ENCODE measurements around the gene POU2F1.

POU2F1 gene

DNA sequence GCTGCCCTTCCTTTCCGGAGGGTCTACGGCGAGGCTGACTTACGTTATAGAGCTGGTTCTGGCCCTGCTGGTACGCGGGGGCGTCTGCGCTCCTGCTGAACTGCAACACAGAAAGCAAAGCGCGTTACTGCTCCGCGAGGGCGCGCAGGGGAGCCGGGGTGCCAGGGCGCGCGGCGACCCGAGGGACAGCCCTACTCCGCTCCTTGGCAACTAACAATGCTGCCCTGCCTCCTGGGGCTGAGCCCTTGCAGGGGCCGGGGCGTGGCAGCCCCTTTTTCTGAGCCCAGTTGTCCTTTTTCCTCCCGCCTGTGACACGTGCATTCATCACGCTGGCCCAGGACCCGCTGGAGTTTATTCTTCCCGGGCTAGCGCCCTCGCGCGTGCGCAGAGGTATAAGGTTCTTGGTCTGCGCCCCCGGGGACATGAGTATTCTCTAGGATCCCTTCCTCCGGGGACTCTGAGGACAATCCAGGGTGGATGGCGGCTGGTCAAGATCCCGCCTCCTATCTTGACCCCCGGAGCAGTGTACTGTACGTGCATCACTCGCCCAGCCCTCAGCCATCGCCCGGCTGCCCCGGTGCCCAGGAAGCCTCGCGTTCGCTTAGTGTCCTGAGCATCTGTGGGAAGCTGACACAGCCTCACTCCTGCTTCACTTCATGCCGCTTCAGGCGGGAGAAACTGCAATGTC, 218.8 kb downstream of the POU2F1 start:
- peak; percentile 51 for DNase-seq (ENCODE audit: low spot score)
- in situ Hi-C loops (cut with MboI; ENCODE audit: low pct_unique_long_range_greater_than_20kb, low sequenced_read_pairs, unreplicated experiment): loop anchor here (10.0 to 25.0 kb wide), 2 partner anchors 175 to 527 kb away; no protein-coding TSS in a partner anchor
- peak; percentile 34 for TF ChIP-seq CTCF (IDR thresholded peaks at IDR 0.05; ENCODE audit: extremely low read depth, insufficient read depth, missing control alignments)

DNA sequence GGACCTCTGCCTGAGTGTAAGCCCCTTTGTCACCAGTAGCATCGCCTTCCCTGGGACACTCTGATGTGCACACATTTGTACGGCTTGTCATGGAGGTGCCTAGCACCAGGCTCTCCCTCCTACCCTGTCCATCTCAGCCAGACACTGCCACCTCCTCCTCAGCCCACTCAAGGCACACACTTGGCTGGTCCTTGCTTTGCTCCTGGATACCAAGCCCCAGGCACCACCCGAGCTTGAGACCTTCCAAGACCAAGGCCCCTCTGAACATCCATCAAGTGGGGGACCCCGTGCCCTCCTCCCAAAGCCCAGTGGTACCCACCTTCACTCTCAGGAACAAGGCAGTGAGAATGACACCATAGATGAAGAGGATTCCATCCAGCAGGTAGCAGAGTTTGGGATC, 219.7 kb downstream of the POU2F1 start:
- no peak for TF ChIP-seq CTCF (IDR thresholded peaks at IDR 0.05; ENCODE audit: extremely low read depth, insufficient read depth, missing control alignments)
- DNase-seq (ENCODE audit: low spot score): no peak
- in situ Hi-C loops (cut with MboI; ENCODE audit: low pct_unique_long_range_greater_than_20kb, low sequenced_read_pairs, unreplicated experiment): loop anchor here (10.0 to 25.0 kb wide), 3 partner anchors 94 to 528 kb away; no protein-coding TSS in a partner anchor

- in situ Hi-C loops (cut with MboI; ENCODE audit: low pct_unique_long_range_greater_than_20kb, low sequenced_read_pairs, unreplicated experiment): loop anchor here (10.0 to 25.0 kb wide), 3 partner anchors 94 to 528 kb away; no protein-coding TSS in a partner anchor
- DNase-seq (ENCODE audit: low spot score): no peak
- TF ChIP-seq CTCF (IDR thresholded peaks at IDR 0.05; ENCODE audit: extremely low read depth, insufficient read depth, missing control alignments): no peak
These were observed 220.1 kb downstream of the POU2F1 start for GRCh38 chr1:167440776-167441175.

DNA sequence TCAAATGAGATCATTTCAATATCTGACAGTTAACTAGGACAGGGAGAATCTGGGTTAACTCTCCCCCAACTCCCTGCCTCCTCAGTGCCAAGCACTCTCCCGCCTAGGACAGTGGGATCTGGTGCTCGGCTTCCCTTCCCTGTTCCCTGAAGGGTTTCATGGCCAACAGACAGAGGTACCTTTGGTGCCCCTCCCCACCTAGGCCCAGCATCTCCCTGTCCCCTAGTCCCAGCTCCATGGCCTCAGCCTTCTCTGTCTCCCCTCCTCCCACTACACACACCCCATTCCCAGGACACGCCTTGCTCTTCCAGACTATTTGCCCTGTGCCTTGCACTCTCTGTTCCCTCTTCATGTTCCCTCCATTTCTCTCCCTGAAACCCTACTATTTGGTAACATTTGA, 220.5 kb downstream of the POU2F1 start:
- no peak for DNase-seq (ENCODE audit: low spot score)
- in situ Hi-C loops (cut with MboI; ENCODE audit: low pct_unique_long_range_greater_than_20kb, low sequenced_read_pairs, unreplicated experiment): loop anchor here (10.0 to 25.0 kb wide), 3 partner anchors 94 to 529 kb away; no protein-coding TSS in a partner anchor
- TF ChIP-seq CTCF (IDR thresholded peaks at IDR 0.05; ENCODE audit: extremely low read depth, insufficient read depth, missing control alignments): no peak

GRCh38 chr1:167442142-167442848, 221.6 kb downstream of the POU2F1 start:
- peak; percentile 92 for TF ChIP-seq CTCF (IDR thresholded peaks at IDR 0.05; ENCODE audit: extremely low read depth, insufficient read depth, missing control alignments)
- peak; percentile 87 for DNase-seq (ENCODE audit: low spot score)
- in situ Hi-C loops (cut with MboI; ENCODE audit: low pct_unique_long_range_greater_than_20kb, low sequenced_read_pairs, unreplicated experiment): loop anchor here (10.0 to 25.0 kb wide), 3 partner anchors 93 to 530 kb away; no protein-coding TSS in a partner anchor

DNA sequence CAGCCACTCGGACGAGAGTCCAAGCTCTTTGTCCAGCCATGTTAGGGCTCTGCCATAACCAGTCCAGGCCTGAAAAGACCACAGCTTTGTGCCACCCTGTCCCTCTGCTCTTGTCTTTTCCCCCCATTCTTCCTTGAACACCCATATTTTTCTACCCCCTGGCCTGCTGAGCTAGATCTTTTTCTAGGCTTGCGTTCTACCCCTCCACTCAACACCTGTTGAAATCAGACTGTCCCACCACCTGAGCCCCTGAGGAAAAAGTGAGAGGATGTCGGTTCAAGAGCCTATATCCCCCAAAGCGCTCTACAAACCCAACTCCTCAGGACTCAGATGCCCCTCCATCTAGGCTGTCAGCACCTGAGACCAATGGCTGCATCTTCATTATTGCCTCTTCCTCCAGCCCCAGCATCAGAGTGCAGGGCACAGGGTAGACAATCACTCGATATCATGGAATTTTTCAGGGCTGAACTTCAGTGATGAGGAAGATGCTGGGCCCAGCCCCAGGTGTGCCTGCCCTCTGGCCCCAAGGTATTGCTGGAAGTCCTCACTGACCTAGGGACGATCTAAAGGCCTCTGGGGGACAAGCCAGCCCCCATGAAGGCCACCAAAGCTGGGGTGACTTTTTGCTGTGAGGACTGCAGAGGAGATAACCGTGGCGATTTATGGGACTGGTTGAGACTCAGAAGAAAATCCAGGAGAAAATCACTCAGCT, 222.3 kb downstream of the POU2F1 start:
- TF ChIP-seq CTCF (IDR thresholded peaks at IDR 0.05; ENCODE audit: extremely low read depth, insufficient read depth, missing control alignments): no peak
- in situ Hi-C loops (cut with MboI; ENCODE audit: low pct_unique_long_range_greater_than_20kb, low sequenced_read_pairs, unreplicated experiment): loop anchor here (10.0 to 25.0 kb wide), 3 partner anchors 92 to 531 kb away; no protein-coding TSS in a partner anchor
- DNase-seq (ENCODE audit: low spot score): no peak
